ENCODE data around the gene PXDN.

The PXDN gene

DNA sequence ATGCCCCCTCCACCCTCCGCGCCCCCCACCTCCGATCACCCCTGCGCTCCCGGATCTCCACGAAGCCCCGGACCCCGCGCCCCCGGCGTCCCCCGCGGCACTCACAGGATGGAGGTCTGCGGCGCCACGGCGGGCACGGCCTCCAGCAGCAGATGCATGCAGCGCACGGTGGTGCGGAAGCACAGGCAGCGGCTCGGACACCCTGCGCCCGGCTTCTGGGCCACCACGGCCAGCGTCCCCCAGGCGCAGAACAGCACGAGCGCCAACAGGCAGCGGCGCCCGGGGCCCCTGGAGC is 217 bp downstream of the PXDN start:
- TF ChIP-seq, protein P1, sequence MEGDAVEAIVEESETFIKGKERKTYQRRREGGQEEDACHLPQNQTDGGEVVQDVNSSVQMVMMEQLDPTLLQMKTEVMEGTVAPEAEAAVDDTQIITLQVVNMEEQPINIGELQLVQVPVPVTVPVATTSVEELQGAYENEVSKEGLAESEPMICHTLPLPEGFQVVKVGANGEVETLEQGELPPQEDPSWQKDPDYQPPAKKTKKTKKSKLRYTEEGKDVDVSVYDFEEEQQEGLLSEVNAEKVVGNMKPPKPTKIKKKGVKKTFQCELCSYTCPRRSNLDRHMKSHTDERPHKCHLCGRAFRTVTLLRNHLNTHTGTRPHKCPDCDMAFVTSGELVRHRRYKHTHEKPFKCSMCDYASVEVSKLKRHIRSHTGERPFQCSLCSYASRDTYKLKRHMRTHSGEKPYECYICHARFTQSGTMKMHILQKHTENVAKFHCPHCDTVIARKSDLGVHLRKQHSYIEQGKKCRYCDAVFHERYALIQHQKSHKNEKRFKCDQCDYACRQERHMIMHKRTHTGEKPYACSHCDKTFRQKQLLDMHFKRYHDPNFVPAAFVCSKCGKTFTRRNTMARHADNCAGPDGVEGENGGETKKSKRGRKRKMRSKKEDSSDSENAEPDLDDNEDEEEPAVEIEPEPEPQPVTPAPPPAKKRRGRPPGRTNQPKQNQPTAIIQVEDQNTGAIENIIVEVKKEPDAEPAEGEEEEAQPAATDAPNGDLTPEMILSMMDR (conservative IDR thresholded peaks at IDR 0.05; ENCODE audit: control insufficient read depth, insufficient read depth, low read depth, low read length), result no peak
- DNase-seq (ENCODE audit: low read depth), result no peak
- H3K4me3 ChIP-seq (ENCODE audit: control insufficient read depth, low read depth, low read length), result peak overlapping the region; percentile 64

DNA sequence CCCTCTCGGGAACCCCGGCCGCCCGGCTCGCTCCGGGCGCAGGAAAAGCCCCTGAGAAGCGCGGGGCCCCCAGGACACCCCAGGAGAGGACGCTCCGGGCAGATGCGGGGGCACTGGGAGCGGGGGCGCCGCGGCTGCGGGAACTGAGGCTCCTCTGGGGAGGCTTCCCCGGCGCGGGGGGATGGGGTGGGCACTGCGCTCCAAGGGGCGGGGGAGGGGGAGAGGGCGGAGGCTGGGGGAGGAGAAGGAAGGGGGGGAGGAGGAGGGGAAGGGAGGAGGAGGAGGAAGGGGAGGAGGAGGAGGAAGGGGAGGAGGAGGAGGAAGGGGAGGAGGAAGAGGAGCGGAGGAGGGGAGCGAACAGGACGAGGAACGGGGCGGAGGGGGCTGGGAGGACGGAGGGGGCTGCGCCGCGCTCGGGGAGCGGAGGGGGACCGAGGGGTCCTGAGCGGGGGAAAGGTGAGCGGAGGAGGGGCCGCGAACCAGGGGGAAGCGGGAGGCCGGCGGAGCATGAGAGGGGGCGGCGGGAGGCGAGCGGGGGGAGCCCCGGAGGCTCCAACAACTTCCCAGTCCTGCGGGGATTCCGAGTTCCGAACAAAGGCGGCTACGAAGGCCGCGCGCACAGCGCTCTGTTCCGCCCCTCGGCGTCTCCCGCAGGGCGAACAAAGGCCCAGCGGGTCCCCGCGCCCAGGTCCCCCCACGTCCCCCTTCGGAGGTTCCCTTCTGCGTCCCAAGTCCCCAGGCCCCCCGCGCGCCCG is 742 bp downstream of the PXDN start:
- TF ChIP-seq, protein P1 (conservative IDR thresholded peaks at IDR 0.05; ENCODE audit: control insufficient read depth, insufficient read depth, low read depth, low read length), result no peak
- H3K4me3 ChIP-seq (ENCODE audit: control insufficient read depth, low read depth, low read length), result peak overlapping the region; percentile 64
- peak; percentile 56 for DNase-seq (ENCODE audit: low read depth)

DNA sequence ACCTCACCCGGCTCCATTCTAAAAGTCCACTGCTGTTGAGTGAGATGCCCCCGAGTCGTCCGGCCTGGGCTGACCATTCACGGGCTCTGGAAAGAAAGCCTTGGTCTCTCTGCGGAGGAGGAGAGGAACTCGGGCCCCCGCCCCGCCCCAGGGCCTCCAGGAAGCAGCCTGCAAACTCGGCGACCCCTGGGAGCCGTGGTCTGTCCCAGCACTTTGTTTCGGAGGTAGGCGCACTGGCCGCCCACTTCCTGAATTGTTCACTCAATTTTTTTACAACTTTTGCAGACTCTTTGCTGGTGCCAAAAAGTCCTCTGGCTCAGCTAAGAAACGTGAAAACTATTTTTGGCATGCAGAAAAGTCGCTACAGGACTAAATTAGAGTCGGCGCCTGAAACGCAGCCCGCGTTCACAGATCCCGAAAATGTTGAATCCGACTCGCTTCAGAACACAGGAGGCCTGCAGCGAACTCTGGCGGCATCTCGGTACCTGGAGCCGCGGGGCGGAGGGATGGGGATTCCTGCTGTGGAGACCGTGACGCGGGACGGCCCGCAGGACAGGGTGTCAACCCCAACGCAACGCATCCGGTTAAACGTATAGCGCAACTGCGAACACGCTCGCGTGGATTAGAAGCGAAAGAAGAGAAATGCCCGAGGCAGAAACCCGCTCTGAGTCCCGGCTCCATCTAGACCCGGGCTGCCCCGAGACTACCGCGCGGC is 1.5 kb downstream of the PXDN start:
- TF ChIP-seq, protein P1 (conservative IDR thresholded peaks at IDR 0.05; ENCODE audit: control insufficient read depth, insufficient read depth, low read depth, low read length), result peak; percentile 58
- H3K4me3 ChIP-seq (ENCODE audit: control insufficient read depth, low read depth, low read length), result peak overlapping the region; percentile 64
- peak; percentile 92 for DNase-seq (ENCODE audit: low read depth)

GRCh38 chr2:1742301-1742680 is 2.0 kb downstream of the PXDN start:
- peak; percentile 36 for DNase-seq (ENCODE audit: low read depth)
- TF ChIP-seq, protein P1 (conservative IDR thresholded peaks at IDR 0.05; ENCODE audit: control insufficient read depth, insufficient read depth, low read depth, low read length), result no peak
- H3K4me3 ChIP-seq (ENCODE audit: control insufficient read depth, low read depth, low read length), result peak overlapping the region; percentile 64

DNA sequence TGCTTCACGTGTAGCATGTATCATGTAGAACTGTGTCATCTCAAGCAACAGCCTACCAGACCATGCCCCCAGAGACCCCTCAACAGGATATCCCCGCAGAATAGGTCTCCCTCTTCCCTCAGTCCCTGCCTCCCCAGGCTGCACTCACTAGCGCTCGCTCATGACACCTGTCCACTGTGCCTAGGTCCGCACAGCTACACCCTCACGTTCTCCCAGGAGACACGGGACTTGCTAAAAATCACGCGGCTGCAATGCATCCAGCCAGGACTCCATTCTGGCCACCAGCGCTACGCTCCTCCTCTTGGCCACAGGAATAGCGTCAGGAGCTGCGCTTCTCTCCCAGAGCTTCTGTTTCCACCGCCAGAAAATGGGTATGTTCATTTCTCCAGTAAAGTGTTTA is 2.5 kb downstream of the PXDN start:
- H3K4me3 ChIP-seq (ENCODE audit: control insufficient read depth, low read depth, low read length), result no peak overlapping the region
- TF ChIP-seq, protein P1 (conservative IDR thresholded peaks at IDR 0.05; ENCODE audit: control insufficient read depth, insufficient read depth, low read depth, low read length), result no peak
- no peak for DNase-seq (ENCODE audit: low read depth)

DNA sequence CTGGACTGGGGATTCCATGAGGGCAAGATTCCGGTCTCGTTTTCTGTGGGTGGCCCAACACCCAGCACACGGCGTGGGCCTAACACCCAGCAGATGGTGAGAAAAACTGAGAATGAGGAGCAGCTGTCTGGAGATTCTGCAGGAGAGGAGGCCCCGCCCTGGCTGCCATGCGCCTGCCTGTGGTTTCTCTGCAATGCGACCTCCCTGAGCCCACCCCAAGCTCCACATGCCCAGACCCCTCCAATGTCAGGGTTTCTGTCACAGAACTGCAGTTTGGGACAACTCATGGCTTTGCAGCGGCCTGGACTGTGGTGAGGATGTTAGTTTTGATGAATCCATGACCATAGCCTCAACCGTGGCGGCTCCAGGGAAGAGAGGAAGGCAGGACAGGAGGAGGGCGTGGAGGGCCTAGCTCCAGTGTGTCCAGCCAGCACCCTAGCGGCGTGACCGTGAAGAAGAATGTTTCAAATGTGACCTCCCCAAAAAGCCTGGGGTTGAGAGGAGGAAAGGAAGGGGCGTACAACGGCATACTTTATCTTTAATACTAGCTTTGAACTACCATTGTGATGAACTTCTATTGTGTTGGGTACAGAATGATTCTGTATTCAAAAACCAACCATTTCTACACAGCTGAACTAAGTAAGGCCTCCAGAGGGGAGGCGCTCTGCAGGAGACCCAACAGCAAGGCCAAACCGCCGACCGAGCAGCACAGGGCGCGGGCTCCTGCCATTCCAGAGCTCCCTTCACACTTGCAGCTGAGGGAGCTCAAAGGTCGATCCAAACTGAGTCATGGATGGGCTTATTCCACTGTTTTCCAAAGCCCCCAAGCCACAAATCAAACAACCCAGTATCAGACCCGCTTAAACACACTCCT is 3.4 kb downstream of the PXDN start:
- DNase-seq (ENCODE audit: low read depth), result no peak
- TF ChIP-seq, protein P1 (conservative IDR thresholded peaks at IDR 0.05; ENCODE audit: control insufficient read depth, insufficient read depth, low read depth, low read length), result no peak
- no peak overlapping the region for H3K4me3 ChIP-seq (ENCODE audit: control insufficient read depth, low read depth, low read length)
